Measurements from ENCODE around the gene VCP. TPM values are rescaled to one million over a fixed set of nuclear protein-coding genes. Genes with fewer than 3 reads are reported as not detected.

Gene VCP
- total and polyA plus RNA-seq, 9 of the 15 experiments (the other 6 are each of a cell fraction or from before 2014, with no cell fraction given): 7.1 to 257 (median 199) TPM

DNA sequence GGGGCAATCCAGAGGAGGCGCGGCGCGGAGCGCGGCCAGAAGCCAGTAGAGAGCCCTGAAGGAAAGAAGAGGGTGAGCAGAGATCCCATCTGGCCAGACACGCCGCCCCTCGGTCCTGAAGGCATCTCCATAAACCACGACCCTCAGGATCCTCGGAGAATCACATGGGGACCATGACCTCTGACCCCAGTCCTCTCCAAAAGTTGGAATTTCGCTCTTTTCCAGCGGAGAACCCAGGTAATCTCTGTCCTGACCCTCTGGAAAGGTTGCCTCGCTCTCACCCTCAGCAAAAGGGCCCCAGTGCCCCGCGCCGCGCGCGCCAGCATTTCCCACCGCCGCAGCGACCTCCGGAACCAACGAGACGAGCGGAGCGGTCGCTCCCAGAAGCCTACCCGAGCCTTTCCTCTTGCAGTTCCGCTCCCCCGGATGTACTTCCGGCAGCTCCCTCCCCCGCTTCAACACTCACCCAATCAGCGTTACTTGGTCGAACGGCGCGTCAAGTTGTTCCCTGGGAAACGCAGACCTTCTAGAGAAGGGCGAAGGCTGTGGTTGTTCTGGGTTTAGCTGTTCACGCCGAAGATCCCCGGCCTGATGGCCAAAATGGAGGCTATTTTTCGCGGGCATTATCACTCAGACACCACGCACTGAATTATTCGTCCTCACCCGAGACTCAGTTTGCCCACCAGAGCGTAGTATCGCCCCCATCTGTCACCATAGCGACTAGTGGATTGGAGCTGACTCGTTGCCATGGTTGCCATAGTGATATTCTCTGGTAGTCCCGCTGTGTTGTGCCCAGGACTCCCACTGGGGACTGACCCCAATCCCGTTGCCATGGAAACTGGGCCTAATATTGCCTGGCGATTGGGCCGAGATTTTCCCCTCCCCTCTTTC is 30.6 kb upstream of the VCP start, which contains the start of gene STOML2 (continued):
- TF ChIP-seq, protein P1, sequence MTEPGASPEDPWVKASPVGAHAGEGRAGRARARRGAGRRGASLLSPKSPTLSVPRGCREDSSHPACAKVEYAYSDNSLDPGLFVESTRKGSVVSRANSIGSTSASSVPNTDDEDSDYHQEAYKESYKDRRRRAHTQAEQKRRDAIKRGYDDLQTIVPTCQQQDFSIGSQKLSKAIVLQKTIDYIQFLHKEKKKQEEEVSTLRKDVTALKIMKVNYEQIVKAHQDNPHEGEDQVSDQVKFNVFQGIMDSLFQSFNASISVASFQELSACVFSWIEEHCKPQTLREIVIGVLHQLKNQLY (CRISPR knock-in tag; conservative IDR thresholded peaks at IDR 0.05): no peak
- TF ChIP-seq EP400 (IDR thresholded peaks at IDR 0.05): peak; percentile 86
- TF ChIP-seq MTA1 (IDR thresholded peaks at IDR 0.05; ENCODE audit: borderline replicate concordance): no peak
- TF ChIP-seq NR1H2 (CRISPR knock-in tag; IDR thresholded peaks at IDR 0.05): no peak
- TF ChIP-seq, protein P2, sequence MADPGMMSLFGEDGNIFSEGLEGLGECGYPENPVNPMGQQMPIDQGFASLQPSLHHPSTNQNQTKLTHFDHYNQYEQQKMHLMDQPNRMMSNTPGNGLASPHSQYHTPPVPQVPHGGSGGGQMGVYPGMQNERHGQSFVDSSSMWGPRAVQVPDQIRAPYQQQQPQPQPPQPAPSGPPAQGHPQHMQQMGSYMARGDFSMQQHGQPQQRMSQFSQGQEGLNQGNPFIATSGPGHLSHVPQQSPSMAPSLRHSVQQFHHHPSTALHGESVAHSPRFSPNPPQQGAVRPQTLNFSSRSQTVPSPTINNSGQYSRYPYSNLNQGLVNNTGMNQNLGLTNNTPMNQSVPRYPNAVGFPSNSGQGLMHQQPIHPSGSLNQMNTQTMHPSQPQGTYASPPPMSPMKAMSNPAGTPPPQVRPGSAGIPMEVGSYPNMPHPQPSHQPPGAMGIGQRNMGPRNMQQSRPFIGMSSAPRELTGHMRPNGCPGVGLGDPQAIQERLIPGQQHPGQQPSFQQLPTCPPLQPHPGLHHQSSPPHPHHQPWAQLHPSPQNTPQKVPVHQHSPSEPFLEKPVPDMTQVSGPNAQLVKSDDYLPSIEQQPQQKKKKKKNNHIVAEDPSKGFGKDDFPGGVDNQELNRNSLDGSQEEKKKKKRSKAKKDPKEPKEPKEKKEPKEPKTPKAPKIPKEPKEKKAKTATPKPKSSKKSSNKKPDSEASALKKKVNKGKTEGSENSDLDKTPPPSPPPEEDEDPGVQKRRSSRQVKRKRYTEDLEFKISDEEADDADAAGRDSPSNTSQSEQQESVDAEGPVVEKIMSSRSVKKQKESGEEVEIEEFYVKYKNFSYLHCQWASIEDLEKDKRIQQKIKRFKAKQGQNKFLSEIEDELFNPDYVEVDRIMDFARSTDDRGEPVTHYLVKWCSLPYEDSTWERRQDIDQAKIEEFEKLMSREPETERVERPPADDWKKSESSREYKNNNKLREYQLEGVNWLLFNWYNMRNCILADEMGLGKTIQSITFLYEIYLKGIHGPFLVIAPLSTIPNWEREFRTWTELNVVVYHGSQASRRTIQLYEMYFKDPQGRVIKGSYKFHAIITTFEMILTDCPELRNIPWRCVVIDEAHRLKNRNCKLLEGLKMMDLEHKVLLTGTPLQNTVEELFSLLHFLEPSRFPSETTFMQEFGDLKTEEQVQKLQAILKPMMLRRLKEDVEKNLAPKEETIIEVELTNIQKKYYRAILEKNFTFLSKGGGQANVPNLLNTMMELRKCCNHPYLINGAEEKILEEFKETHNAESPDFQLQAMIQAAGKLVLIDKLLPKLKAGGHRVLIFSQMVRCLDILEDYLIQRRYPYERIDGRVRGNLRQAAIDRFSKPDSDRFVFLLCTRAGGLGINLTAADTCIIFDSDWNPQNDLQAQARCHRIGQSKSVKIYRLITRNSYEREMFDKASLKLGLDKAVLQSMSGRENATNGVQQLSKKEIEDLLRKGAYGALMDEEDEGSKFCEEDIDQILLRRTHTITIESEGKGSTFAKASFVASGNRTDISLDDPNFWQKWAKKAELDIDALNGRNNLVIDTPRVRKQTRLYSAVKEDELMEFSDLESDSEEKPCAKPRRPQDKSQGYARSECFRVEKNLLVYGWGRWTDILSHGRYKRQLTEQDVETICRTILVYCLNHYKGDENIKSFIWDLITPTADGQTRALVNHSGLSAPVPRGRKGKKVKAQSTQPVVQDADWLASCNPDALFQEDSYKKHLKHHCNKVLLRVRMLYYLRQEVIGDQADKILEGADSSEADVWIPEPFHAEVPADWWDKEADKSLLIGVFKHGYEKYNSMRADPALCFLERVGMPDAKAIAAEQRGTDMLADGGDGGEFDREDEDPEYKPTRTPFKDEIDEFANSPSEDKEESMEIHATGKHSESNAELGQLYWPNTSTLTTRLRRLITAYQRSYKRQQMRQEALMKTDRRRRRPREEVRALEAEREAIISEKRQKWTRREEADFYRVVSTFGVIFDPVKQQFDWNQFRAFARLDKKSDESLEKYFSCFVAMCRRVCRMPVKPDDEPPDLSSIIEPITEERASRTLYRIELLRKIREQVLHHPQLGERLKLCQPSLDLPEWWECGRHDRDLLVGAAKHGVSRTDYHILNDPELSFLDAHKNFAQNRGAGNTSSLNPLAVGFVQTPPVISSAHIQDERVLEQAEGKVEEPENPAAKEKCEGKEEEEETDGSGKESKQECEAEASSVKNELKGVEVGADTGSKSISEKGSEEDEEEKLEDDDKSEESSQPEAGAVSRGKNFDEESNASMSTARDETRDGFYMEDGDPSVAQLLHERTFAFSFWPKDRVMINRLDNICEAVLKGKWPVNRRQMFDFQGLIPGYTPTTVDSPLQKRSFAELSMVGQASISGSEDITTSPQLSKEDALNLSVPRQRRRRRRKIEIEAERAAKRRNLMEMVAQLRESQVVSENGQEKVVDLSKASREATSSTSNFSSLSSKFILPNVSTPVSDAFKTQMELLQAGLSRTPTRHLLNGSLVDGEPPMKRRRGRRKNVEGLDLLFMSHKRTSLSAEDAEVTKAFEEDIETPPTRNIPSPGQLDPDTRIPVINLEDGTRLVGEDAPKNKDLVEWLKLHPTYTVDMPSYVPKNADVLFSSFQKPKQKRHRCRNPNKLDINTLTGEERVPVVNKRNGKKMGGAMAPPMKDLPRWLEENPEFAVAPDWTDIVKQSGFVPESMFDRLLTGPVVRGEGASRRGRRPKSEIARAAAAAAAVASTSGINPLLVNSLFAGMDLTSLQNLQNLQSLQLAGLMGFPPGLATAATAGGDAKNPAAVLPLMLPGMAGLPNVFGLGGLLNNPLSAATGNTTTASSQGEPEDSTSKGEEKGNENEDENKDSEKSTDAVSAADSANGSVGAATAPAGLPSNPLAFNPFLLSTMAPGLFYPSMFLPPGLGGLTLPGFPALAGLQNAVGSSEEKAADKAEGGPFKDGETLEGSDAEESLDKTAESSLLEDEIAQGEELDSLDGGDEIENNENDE (IDR thresholded peaks at IDR 0.05; ENCODE audit: low read depth, low read length): no peak
- no peak for TF ChIP-seq ZNF668 (CRISPR knock-in tag; IDR thresholded peaks at IDR 0.05)
- TF ChIP-seq ZNF431 (CRISPR knock-in tag; IDR thresholded peaks at IDR 0.05): no peak
- TF ChIP-seq ZNF121 (CRISPR knock-in tag; conservative IDR thresholded peaks at IDR 0.05): no peak
- peak; percentile 69; the same call in 1 of the 2 replicates for TF ChIP-seq ESRRA (IDR thresholded peaks at IDR 0.05; ENCODE audit: borderline replicate concordance, low read depth)
- no peak for TF ChIP-seq NFRKB (IDR thresholded peaks at IDR 0.05; ENCODE audit: low read depth)
- no peak for TF ChIP-seq ASH1L (IDR thresholded peaks at IDR 0.05; ENCODE audit: borderline replicate concordance, low read depth, partially characterized antibody)
- peak; percentile 77 for TF ChIP-seq HNRNPLL (IDR thresholded peaks at IDR 0.05; ENCODE audit: low read depth, low read length, poor library complexity, severe bottlenecking)
- TF ChIP-seq PHB (CRISPR knock-in tag; IDR thresholded peaks at IDR 0.05): no peak

Data from K562 (cell line).